ENCODE results near the gene SFT2D1.

SFT2D1 gene

DNA sequence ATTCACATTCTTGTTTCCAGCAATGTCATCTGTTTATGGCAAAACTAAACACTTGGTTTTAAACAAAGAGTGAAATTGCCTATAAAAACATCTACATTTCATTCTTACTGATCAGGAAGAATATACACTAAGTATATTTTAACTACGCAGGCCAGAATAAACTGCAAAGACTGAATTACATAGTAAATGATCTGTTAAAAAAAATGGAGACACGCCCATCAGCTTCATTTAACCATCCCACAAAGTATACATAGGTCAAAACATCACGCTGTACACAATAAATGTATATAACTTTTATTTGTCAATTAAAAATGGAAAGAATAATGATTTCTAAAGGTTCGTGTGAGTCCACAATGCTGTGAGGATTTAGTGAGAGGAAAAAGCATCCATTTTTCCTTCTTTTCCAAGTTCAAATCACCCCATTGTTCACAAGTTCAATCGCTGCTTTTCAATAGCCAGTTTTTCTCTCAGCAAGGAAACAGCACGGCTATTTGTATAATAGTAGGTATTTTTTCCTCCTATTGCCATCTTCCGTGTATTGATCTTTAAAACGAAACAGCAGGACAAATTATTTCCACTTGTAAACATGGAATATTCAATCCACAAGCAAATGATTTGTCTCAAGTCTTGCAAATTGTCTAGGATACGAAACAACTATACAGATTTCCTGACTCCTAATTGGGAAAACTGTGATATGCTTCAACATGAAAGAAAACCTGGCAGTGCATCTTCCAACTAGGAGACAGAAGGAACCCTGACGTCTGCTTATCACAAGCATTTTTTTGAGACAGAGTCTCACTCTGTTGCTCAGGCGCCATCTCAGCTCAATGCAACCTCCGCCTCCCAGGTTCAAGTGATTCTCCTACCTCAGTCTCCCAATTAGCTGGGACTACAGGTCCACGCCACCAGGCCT lies 10.6 kb downstream of the SFT2D1 start:
- DNase-seq, result no peak

DNA sequence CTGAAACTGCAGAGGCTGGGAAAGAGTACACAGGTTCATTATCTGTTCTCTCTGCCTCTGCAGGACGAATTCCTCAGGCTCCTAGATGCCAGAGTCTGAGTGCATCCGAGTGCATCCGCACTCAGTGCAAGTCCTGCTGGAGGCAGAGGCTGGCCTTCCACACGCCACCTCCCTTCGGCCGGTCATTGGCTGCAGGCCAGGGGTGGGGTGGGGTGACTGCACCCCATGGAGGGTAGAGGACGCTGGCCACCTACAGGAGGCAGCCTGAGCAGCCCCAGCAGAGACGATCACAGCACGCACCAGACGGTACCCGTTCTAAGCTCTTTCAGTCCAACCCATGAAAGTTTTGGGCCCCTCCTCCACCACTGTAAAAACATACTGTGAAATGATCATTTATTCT lies 11.7 kb downstream of the SFT2D1 start:
- DNase-seq, result no peak

GRCh38 chr6:166325383-166326042 lies 16.8 kb downstream of the SFT2D1 start:
- DNase-seq, result no peak

DNA sequence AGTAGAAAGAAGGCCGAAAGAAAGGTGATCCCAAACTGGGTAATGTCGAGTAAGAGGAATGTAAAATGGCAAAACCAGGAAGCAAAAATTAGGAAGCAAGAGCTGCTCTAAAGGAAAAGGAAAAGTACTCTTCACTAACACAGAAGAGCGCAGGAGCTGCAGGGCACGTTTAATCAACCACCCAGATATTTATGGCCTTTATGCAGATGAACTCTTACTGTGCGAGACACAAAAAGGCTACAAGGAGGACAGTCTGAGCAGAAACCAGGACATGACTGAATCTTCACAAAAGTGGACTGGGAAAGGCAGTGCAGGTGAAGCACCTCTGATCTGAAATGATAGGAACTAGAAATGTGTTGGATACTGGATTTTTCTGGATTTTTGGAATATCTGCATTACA lies 18.9 kb downstream of the SFT2D1 start:
- no peak for DNase-seq

GRCh38 chr6:166318649-166319600 lies 23.4 kb downstream of the SFT2D1 start:
- no peak for DNase-seq

- no peak for DNase-seq
Measured at GRCh38 chr6:166318227-166318626, 24.1 kb downstream of the SFT2D1 start.

DNA sequence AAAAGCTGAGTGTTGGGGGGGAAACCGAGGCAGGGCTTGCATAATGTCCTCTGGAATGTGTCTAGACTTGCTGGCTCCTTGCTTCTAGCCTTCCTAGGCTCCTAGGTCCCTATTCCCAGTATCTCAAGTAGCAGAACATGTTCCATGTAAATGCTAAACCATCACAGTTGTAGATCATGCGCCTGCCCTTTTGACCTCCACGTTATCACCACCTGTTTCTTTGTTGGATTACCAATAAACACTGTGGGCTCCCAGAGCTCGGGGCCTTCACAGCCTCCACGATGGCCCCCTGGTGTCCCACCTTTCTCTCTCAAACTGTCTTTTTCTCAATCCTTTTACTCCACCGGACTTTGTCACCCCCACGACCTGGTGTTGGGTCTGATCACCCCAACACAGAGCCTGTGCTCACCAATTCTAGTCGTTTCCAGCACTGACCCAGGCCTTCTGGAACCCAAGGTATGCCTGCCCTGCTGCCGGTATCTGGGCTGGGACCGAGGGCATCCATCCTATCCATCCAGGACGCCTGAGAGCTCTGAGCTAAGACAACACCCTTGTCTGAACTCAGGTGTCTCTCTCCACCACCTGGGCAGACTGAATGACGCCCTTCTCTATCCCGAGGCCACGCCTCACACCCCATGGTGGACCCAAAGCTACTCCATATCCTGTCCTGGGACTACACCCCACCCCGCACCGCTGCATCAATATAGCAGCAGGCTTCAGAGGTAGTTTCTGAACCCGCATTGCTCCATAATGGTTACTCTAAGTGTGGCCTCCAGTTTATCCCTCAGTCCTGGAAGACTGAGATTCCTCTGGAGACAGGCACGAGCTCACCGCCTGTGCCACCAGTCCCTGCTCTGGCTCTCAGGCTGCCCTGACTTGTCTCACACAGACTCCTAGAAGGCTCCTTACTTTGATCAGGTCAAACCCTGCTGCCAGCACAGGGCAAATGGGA lies 24.8 kb downstream of the SFT2D1 start:
- no peak for DNase-seq

DNA sequence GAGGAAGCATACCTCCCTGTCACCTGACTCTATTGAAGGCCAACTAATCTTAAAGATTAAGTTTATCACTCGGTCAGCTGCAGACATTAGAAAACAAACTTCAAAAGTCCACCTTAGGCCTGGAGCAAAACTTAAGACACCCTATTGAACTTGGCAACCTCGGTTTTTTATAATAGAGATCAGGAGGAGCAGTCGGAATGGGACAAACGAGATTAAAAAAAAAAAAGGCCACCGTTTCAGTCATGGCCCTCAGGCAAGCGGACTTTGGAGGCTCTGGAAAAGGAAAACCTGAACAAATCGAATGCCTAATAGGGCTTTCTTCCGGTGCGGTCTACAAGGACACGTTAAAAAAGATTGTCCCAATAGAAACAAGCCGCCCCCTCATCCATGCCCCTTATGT lies 26.9 kb downstream of the SFT2D1 start:
- DNase-seq, result no peak

- no peak for DNase-seq
Measured at GRCh38 chr6:166314454-166314853, 27.9 kb downstream of the SFT2D1 start.

DNA sequence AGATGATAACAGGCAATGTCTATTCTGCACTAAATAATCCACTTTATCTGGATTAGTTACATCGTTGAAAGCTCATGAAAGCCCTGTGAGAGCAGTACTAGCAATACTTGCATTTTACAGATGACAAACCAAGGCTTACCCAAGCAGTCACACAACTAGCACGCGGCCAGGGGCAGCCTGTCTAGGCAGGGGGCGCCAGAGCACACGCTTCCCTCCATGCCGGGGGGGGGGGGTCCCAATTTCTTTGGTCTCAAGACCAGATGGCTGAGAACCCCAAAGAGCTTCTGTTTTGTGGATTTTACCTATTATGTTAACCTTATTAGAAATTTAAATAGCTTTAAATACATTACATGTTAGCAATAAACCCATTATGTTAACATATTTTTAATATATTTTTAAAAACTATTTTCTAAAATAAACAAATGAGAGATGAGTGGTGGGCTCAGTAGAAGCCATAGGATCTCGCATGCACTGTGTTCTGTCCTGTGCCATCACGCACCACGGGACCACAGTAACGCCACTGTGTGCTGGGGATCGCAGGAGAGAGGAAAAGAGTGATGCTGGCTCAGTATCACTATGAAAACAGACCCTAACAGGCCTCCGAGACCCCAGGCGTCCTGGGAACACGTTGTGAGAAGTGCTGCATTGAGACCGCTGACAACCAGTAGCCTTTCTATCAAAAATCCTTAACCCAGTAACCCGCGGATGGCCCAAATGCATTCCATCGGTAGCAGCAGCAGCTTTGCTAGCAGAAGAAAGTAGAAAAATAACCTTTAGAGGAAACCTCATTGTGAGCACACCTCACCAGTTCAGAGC lies 28.9 kb downstream of the SFT2D1 start:
- no peak for DNase-seq

GRCh38 chr6:166312832-166313231 lies 29.5 kb downstream of the SFT2D1 start:
- no peak for DNase-seq

DNA sequence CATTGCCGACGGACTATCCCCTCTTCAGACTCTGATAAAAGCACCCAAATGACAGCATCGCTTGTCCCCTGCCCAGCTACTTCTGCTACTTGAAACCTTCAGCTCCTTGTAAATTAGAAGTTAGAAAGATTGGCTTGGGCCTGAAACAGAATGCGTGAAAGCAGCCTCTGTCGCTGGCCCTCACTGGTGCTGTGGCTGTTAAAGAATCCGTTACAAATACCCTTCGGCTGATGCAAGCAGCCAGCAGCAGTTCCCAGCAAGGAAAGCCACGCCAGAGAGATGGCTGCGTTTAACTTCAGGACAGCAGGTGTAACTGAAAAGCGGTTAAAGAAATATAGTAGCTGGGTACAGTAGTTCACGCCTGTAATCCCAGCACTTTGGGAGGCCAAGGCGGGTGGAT lies 31.7 kb downstream of the SFT2D1 start:
- DNase-seq, result no peak

DNA sequence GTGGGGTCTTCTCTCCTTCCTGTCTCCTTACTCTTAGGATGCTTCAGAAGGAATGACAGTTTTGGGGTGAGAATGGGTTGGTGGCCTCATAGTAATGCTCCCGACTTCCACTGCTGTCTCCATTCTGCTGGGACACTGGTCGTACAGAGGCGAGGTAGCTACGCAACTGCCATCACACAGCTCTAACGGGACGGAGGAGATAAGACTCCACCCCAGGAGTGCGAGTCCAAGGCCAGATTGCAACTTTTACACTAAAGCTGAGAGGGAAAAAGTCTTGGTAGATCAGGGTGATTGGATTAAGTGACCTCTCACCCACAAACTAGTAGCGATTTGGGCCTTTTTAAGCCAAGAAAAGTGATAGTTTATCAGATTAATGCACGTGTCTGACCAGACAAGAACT lies 32.4 kb downstream of the SFT2D1 start:
- no peak for DNase-seq

DNA sequence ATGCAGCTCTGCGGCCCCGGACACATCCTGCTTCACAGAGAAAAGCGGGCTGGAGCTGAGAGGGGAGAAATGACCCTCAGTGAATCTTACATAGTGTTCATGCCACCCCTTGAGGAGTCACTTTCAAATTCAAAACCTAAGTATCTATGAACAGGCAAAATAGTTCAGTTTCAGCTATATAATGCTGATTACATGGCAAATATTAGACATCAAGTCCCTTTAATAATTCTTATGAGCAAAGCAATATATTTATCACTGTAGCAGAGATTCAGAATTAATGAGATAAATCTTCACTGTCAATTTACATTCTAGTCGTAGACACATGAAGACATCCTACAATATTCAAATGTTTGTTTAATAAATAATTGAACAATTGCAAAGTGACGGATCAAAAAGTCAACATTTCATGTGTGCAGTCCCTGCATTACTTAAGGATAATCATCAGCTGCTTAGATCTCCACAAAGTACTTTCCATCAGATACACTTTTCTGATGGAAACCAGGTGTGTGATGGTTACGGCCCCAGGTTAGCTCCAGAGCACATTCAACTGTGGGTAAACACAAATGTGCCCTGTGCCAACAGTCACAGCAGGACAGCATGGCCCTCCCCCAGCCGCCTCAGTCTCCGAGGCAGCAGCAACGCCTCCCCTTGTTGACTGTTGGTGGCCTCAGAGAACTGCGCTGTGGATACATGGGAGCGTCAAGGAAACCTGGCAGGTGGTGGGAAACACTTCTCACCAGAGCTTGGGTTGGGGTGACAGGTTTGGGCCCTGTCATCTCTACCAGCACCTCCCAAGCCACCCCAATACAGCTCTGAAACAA lies 33.4 kb downstream of the SFT2D1 start:
- peak; percentile 19 for DNase-seq

- DNase-seq, result no peak
Measured at GRCh38 chr6:166308033-166308768, 34.1 kb downstream of the SFT2D1 start, which contains the start of gene PRR18. Gene PRR18 (minus strand): TSS chr6:166308392. CDS start chr6:166308142, 250 bp downstream.

- DNase-seq, result no peak
Measured at GRCh38 chr6:166307082-166308032, 35.0 kb downstream of the SFT2D1 start.

GRCh38 chr6:166306378-166307081 lies 35.8 kb downstream of the SFT2D1 start:
- DNase-seq, result no peak

Data from NCI-H2081 treated with DMSO at 0.1 percent for 48 hours (cell line).